ENCODE data around the gene CBLN3. TPM values are rescaled to one million over a fixed set of nuclear protein-coding genes. Genes with fewer than 3 reads are reported as not detected.
A peak's percentile ranks its signal among the peaks of the same experiment; 100 is the strongest.

Gene CBLN3
- total and polyA plus RNA-seq, 9 of the 15 experiments (the other 6 are each of a cell fraction or from before 2014, with no cell fraction given) = 0.05 to 0.59 (median 0.26) TPM; not detected in 1

- TF ChIP-seq ARID3A (IDR thresholded peaks at IDR 0.05; ENCODE audit: borderline replicate concordance, low read depth, low read length) (no peak), ZNF239 (CRISPR knock-in tag; IDR thresholded peaks at IDR 0.05) (no peak), ZKSCAN8 (CRISPR knock-in tag; IDR thresholded peaks at IDR 0.05) (no peak), PBX2 (CRISPR knock-in tag; IDR thresholded peaks at IDR 0.05; ENCODE audit: low read depth) (no peak), PBX2 (tag; conservative IDR thresholded peaks at IDR 0.05; ENCODE audit: low read depth) (no peak), MEF2A (IDR thresholded peaks at IDR 0.05; ENCODE audit: control insufficient read depth, low read depth, low read length) (no peak), PURB (CRISPR knock-in tag; IDR thresholded peaks at IDR 0.05; ENCODE audit: low read depth) (no peak), ZNF449 (CRISPR knock-in tag; IDR thresholded peaks at IDR 0.05) (no peak), CBX5 (IDR thresholded peaks at IDR 0.05; ENCODE audit: borderline replicate concordance, low read depth) (no peak), CTCFL (IDR thresholded peaks at IDR 0.05; ENCODE audit: borderline replicate concordance, insufficient read depth, low read depth, low read length, poor library complexity, severe bottlenecking) (no peak), RBFOX2 (IDR thresholded peaks at IDR 0.05; ENCODE audit: low read depth, low read length) (peak; percentile 71), ZNF655 (CRISPR knock-in tag; IDR thresholded peaks at IDR 0.05) (no peak), ZNF197 (CRISPR knock-in tag; IDR thresholded peaks at IDR 0.05; ENCODE audit: low read depth) (no peak), ZNF280A (IDR thresholded peaks at IDR 0.05; ENCODE audit: low read depth, partially characterized antibody) (no peak)
Observed at GRCh38 chr14:24430143-24430681, 744 bp upstream of the CBLN3 start (continued).
